K562 treated with DMSO at 1 percent for 12 hours (cell line): Measurements from ENCODE around the gene EPOP. TPM values are rescaled to one million over a fixed set of nuclear protein-coding genes. Genes with fewer than 3 reads are reported as not detected.

Experiments
- total RNA-seq: library from RNA; unstranded; fragments of 300-600 nt; gene quantifications from 2 replicates; pipeline ENCODE4 v1.2.3, GENCODE V29; 2022; ENCODE audit not compliant: insufficient read depth

The EPOP gene
- total RNA-seq, result 2.7 and 4.6 TPM in 2 replicates

GRCh38 chr17:38674749-38675615 lies at the start of gene EPOP:
EPOP (minus strand) TSS chr17:38674957; CDS start chr17:38674495, 462 bp downstream.

GRCh38 chr17:38704606-38705522 lies 30.1 kb upstream of the EPOP start, which contains the start of gene MLLT6:
MLLT6 (plus strand) TSS chr17:38705273; CDS start chr17:38705633, 360 bp downstream.

Other genes starting within 250 kb of the EPOP start
- 0.19 TPM in 1 of 2 replicates, not detected in the other for gene ARHGAP23, start 246.5 kb downstream of the EPOP start, total RNA-seq
- gene SRCIN1, start 69.0 kb downstream of the EPOP start, total RNA-seq, result not detected in 2 replicates
- gene MLLT6, start 30.3 kb upstream of the EPOP start, total RNA-seq, result 13.8 and 35.5 TPM in 2 replicates
- 16.0 and 22.7 TPM in 2 replicates for gene CISD3, start 55.4 kb upstream of the EPOP start, total RNA-seq
- gene PCGF2, start 73.4 kb upstream of the EPOP start, total RNA-seq, result 14.9 and 27.4 TPM in 2 replicates
- gene PSMB3, start 77.8 kb upstream of the EPOP start, total RNA-seq, result 416 and 604 TPM in 2 replicates
- 12.0 and 34.9 TPM in 2 replicates for gene PIP4K2B, start 124.6 kb upstream of the EPOP start, total RNA-seq
- 9.0 and 13.9 TPM in 2 replicates for gene CWC25, start 150.4 kb upstream of the EPOP start, total RNA-seq
- 2,823 and 3,691 TPM in 2 replicates for gene RPL23, start 178.8 kb upstream of the EPOP start, total RNA-seq
- 85.3 and 158 TPM in 2 replicates for gene LASP1, start 195.1 kb upstream of the EPOP start, total RNA-seq